GM19397 (cell line): ENCODE results near the gene POU6F2.
"Not testable (repeated sequence)": the region's sequence is repeated elsewhere in the genome, so short reads cannot be mapped to it uniquely, and the experiment has no call there.

Experiments
- ATAC-seq: cut with Tn5 transposase; IDR thresholded peaks from one replicate; pipeline ENCODE4 v1.9.1; 2021; ENCODE audit warnings: mild to moderate bottlenecking, moderate library complexity; ENCODE audit not compliant: unreplicated experiment

The POU6F2 gene

GRCh38 chr7:39183796-39184195 is 206.1 kb downstream of the POU6F2 start:
- ATAC-seq = no peak

- no peak for ATAC-seq
Measured at GRCh38 chr7:39184391-39184790, 206.7 kb downstream of the POU6F2 start.

- ATAC-seq = no peak
Measured at GRCh38 chr7:39186131-39186530, 208.4 kb downstream of the POU6F2 start.

- ATAC-seq = no peak
Measured at GRCh38 chr7:39186671-39187070, 209.0 kb downstream of the POU6F2 start.

- no peak for ATAC-seq
Measured at GRCh38 chr7:39187130-39187529, 209.4 kb downstream of the POU6F2 start.

- no peak for ATAC-seq
Measured at GRCh38 chr7:39192476-39192875, 214.8 kb downstream of the POU6F2 start.

- not testable (repeated sequence) for ATAC-seq
Measured at GRCh38 chr7:39194388-39194787, 216.7 kb downstream of the POU6F2 start.

- no peak for ATAC-seq
Measured at GRCh38 chr7:39195967-39196366, 218.3 kb downstream of the POU6F2 start.

GRCh38 chr7:39197831-39198230 is 220.1 kb downstream of the POU6F2 start:
- no peak for ATAC-seq

- ATAC-seq = no peak
Measured at GRCh38 chr7:39198556-39198955, 220.8 kb downstream of the POU6F2 start.

GRCh38 chr7:39199006-39199405 is 221.3 kb downstream of the POU6F2 start:
- no peak for ATAC-seq

- no peak for ATAC-seq
Measured at GRCh38 chr7:39199951-39200350, 222.2 kb downstream of the POU6F2 start.

GRCh38 chr7:39202041-39202440 is 224.3 kb downstream of the POU6F2 start:
- ATAC-seq = no peak

GRCh38 chr7:39210362-39210761 is 232.7 kb downstream of the POU6F2 start:
- no peak for ATAC-seq

GRCh38 chr7:39211581-39211980 is 233.9 kb downstream of the POU6F2 start:
- ATAC-seq = no peak

- no peak for ATAC-seq
Measured at GRCh38 chr7:39212876-39213275, 235.2 kb downstream of the POU6F2 start.

GRCh38 chr7:39217783-39218182 is 240.1 kb downstream of the POU6F2 start:
- ATAC-seq = no peak

- no peak for ATAC-seq
Measured at GRCh38 chr7:39219869-39220268, 242.2 kb downstream of the POU6F2 start.

- no peak for ATAC-seq
Measured at GRCh38 chr7:39221901-39222300, 244.2 kb downstream of the POU6F2 start.

GRCh38 chr7:39228946-39229345 is 251.2 kb downstream of the POU6F2 start:
- no peak for ATAC-seq

- no peak for ATAC-seq
Measured at GRCh38 chr7:39233851-39234529, 256.3 kb downstream of the POU6F2 start.

GRCh38 chr7:39238234-39238869 is 260.6 kb downstream of the POU6F2 start:
- ATAC-seq = no peak

- ATAC-seq = no peak
Measured at GRCh38 chr7:39240864-39241263, 263.2 kb downstream of the POU6F2 start.
